GM10847 (cell line): ENCODE data around the gene PDIA5.

Source experiments
- POLR2A ChIP-seq: IDR thresholded peaks from 2 replicates; pipeline ENCODE4 v1.6.1; 2011; ENCODE audit not compliant: insufficient read length; ENCODE audit errors: extremely low read depth

Gene PDIA5

DNA sequence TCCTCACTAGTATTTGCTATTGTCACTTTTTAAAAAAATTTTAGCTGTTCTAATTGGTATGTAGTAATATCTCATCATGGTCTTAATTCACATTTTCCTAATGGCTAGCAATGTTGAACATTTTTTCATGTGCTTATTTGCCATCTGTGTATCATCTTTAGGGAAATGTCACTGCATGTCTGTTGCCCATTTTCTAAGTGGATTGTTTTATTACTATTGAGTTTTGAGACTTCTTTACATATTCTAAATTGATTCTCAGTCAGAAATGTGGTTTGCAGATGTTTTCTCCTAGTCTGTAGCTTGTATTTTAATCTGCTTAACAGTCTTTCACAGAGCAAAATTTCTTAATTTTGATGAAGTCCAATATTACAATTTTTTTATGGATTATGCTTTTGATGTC is 101.3 kb downstream of the PDIA5 start:
- no peak for TF ChIP-seq POLR2A

DNA sequence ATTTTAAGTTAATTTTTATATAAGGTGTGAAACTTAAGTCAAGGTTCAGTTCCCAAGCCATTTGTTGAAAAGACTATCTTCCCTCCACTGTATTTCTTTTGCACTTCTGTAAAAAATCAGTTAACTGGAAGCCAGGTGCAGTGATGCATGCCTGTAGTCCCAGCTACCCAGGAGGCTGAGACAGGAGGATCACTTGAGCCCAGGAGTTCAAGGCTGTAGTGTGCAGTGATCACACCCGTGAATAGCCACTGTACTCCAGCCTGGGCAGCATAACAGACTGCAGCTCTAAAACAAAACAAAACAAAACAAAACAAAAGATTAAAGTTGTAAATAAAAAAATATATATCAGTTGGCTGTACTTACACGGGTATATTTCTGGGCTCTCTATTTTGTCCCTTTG is 101.8 kb downstream of the PDIA5 start:
- no peak for TF ChIP-seq POLR2A

GRCh38 chr3:123169492-123169929 is 102.7 kb downstream of the PDIA5 start:
- TF ChIP-seq POLR2A: no peak

DNA sequence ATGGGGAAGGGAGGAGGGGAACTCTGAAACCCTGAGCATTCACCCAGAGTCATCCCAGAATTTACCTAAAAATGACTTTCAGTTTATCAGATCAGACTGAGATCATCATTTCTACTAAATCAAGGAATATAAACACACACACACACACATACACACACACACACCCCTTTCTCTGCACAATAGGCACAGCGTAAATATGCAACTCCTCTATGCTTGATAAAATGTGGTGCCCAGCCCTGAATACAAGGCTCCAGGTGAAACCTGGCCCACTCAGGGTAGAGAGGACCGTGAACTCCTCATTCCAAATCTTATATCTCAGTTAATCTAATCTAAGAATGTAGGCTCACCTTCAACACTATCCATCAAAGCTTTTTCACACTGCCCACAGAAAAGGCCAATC is 103.1 kb downstream of the PDIA5 start:
- TF ChIP-seq POLR2A: no peak

- TF ChIP-seq POLR2A: no peak
These were observed 114.0 kb downstream of the PDIA5 start for GRCh38 chr3:123180791-123181190.

DNA sequence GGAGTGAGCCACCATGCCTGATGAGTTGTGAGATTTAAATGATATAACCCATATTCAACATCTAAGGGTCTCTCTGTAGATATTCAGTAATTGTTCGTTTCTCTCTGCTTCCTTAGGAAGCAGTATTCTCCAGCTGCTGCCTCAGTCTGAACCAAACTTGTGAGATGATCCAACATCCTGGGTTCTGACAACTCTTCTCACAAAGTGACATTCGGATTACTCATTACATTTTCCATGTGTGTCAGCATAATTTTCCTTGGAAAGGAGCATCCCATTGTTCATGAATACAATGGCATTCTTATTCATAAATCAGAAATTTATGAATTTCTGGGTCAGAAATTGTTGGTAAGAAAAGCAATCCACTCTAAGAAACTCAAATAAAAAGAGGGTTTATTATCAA is 119.9 kb downstream of the PDIA5 start:
- no peak for TF ChIP-seq POLR2A

GRCh38 chr3:123188058-123188457 is 121.2 kb downstream of the PDIA5 start:
- no peak for TF ChIP-seq POLR2A

GRCh38 chr3:123193448-123194101 is 126.8 kb downstream of the PDIA5 start:
- TF ChIP-seq POLR2A: no peak

DNA sequence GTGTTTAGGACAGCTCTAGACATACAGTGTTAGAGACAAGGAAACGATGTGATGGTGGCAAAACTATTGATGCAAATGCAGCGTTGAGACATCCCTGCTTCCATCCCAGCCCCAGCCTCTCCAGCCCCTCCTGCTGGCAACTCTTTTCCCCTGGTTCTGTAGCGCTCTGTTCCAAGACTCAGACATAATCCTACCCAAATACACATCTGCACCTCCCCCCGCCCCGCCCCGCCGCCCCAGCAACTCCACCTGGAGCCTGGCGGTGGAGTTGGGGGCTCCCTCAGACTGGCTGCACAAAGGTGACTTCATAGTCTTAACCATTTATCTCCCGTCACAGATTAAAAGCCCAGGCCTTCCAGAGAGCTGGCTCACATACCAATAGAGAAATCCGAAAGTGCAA is 127.7 kb downstream of the PDIA5 start:
- TF ChIP-seq POLR2A: no peak

DNA sequence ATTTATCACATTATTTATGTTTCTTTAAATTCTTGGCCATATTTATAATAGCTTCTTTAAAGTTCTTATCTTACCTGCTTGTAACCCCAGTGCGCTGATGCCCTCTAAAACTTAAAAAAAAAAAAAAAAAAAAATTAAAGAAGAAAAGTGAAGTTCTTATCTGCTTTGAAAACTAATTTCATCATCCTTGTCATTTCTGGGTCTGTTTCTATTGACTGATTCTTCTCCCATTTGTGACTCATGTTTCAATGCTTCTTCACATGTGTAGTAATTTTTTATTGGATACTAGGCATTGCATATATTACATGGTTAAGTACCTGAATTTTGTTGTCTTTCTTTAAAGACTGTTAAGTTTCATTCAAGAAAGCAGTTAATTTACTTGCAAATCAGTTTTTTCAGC is 131.5 kb downstream of the PDIA5 start:
- TF ChIP-seq POLR2A: no peak

DNA sequence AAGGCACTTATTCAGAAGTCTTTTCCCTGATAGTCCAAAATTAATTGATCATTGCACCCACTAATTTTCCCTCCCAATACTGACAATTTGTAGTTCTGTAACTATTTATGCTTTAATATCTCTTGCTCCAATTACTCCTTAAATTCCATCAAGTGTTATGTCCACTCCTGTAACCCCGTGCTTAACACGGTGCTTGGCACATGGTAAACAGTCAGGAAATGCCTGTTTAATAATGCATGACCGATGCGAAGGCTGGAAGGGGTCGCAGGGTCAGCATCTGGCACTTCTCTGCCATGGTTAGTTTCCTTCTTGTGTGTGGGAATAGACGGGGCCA is 134.4 kb downstream of the PDIA5 start:
- no peak for TF ChIP-seq POLR2A

GRCh38 chr3:123201557-123202427 is 135.0 kb downstream of the PDIA5 start, which contains the start of gene SEC22A:
Gene SEC22A, plus strand, starts transcription at chr3:123201943. Its CDS starts 7,275 bp downstream, at chr3:123209218.
- TF ChIP-seq POLR2A: peak; percentile 57

GRCh38 chr3:123202451-123202850 is 135.6 kb downstream of the PDIA5 start:
- TF ChIP-seq POLR2A: no peak
